Keratinocyte (primary cell): ENCODE measurements around the gene AZU1. TPM values are rescaled to one million over a fixed set of nuclear protein-coding genes. Genes with fewer than 3 reads are reported as not detected.

ENCODE experiments used
- DNase-seq: peaks from one replicate; pipeline ENCODE4 v3.0.0-alpha.2; 2011; ENCODE audit warnings: low read depth, missing footprints, low spot score
- FAIRE-seq: peaks from 2 replicates; lab custom pipeline; 2011; peaks lifted over from hg19 to GRCh38; lab: Jason Lieb, UNC
- H2AFZ ChIP-seq: 2 replicates; pipeline ENCODE4 v1.6.0; 2012; ENCODE audit warnings: low read length, control low read depth, inconsistent platforms; ENCODE audit not compliant: control insufficient read depth
- H3K27ac ChIP-seq: 2 replicates; pipeline ENCODE4 v1.5.1; 2011; ENCODE audit warnings: low read length; ENCODE audit not compliant: control insufficient read depth, insufficient read depth
- H3K27me3 ChIP-seq: 3 replicates; pipeline ENCODE4 v1.6.0; 2011; ENCODE audit warnings: low read length; ENCODE audit not compliant: control insufficient read depth, insufficient read depth; ENCODE audit errors: extremely low read depth
- H3K36me3 ChIP-seq, 2 experiments: 2 replicates in 1 of 2; 3 replicates in 1 of 2; pipeline ENCODE4 v1.5.1; 2011; ENCODE audit warnings: low read length in 2 of 2, mild to moderate bottlenecking in 1 of 2; ENCODE audit not compliant: control insufficient read depth in 2 of 2, insufficient read depth in 2 of 2; ENCODE audit errors: extremely low read depth in 1 of 2
- H3K4me1 ChIP-seq: 3 replicates; pipeline ENCODE4 v1.5.1; 2011; ENCODE audit warnings: low read length; ENCODE audit not compliant: control insufficient read depth, insufficient read depth; ENCODE audit errors: extremely low read depth
- H3K4me2 ChIP-seq: 3 replicates; pipeline ENCODE4 v1.6.0; 2011; ENCODE audit warnings: low read depth, low read length; ENCODE audit not compliant: control insufficient read depth, insufficient read depth; ENCODE audit errors: extremely low read depth
- H3K4me3 ChIP-seq, 3 experiments: fragments of 200-600 bp in 1 of 3; sonication (generic) in 1 of 3; 2 replicates in 2 of 3; 3 replicates in 1 of 3; pipeline ENCODE4 v1.5.1; 2011 to 2016; ENCODE audit warnings: low read length in 3 of 3, mild to moderate bottlenecking in 3 of 3, control low read depth in 2 of 3, inconsistent platforms in 1 of 3, low read depth in 1 of 3, mixed read lengths in 1 of 3, mixed run types in 1 of 3, moderate library complexity in 1 of 3; ENCODE audit not compliant: control insufficient read depth in 2 of 3, insufficient read depth in 2 of 3; ENCODE audit errors: extremely low read depth in 1 of 3
- H3K79me2 ChIP-seq: 2 replicates; pipeline ENCODE4 v1.6.0; 2012; ENCODE audit warnings: low read length; ENCODE audit not compliant: control insufficient read depth, insufficient read depth
- H3K9ac ChIP-seq: 3 replicates; pipeline ENCODE4 v1.6.0; 2011; ENCODE audit warnings: low read length; ENCODE audit not compliant: control insufficient read depth, insufficient read depth; ENCODE audit errors: extremely low read depth
- H3K9me1 ChIP-seq: 3 replicates; pipeline ENCODE4 v1.6.0; 2011; ENCODE audit warnings: low read length; ENCODE audit not compliant: control insufficient read depth, insufficient read depth; ENCODE audit errors: extremely low read depth
- H3K9me3 ChIP-seq: 2 replicates; pipeline ENCODE4 v1.5.1; 2012; ENCODE audit warnings: low read depth, low read length; ENCODE audit not compliant: control insufficient read depth
- H4K20me1 ChIP-seq: 3 replicates; pipeline ENCODE4 v1.6.0; 2011; ENCODE audit warnings: low read length; ENCODE audit not compliant: control insufficient read depth, insufficient read depth; ENCODE audit errors: extremely low read depth
- CTCF ChIP-seq, 3 experiments: IDR thresholded peaks in 1 of 3; conservative IDR thresholded peaks in 1 of 3; optimal IDR thresholded peaks in 1 of 3; 2 replicates in 2 of 3; 3 replicates in 1 of 3; pipeline versions ENCODE3 to v1.5.1; 2011; ENCODE audit warnings: low read length in 3 of 3, mild to moderate bottlenecking in 3 of 3, moderate library complexity in 2 of 3, control low read depth in 1 of 3, inconsistent platforms in 1 of 3; ENCODE audit not compliant: insufficient read depth in 2 of 3; ENCODE audit errors: extremely low read depth in 1 of 3
- EZH2 ChIP-seq: IDR thresholded peaks from one replicate; pipeline ENCODE4 v1.6.1; 2012; ENCODE audit warnings: inconsistent platforms, mild to moderate bottlenecking, low read length, moderate library complexity
- dilution Hi-C: fragments of 300-500 bp; cut with MboI; formaldehyde crosslinking; loops from one replicate; pipeline ENCODE4 v1.7.0; 2020; ENCODE audit warnings: low sequenced_read_pairs; ENCODE audit not compliant: extremely low pct_ligation_motif_present
- polyA plus RNA-seq, 5 experiments: library from polyadenylated mRNA; depleted of rRNA in 3 of 5; stranded (reverse) in 3 of 5; stranded (forward) in 1 of 5; unstranded in 1 of 5; fragments of >200 nt; gene quantifications; 1 replicate in 1 of 5; 2 replicates in 3 of 5; 3 replicates in 1 of 5; pipeline versions ENCODE4 v1.2.1 to v1.2.3, GENCODE V29; 2011 to 2012; ENCODE audit warnings: missing spikeins in 2 of 5, low read depth in 1 of 5, low replicate concordance in 1 of 5

Gene AZU1
- polyA plus RNA-seq, 1 donor (not counting 4 experiments of a cell fraction or from before 2014, with no cell fraction given): not detected

GRCh38 chr19:808423-808775 is 19.2 kb upstream of the AZU1 start:
- no peak for FAIRE-seq
- Histone ChIP-seq H3K9me3 (no peaks in the 10 kb centered on the region), H3K9me1 (no peaks in the 10 kb centered on the region), H3K79me2 (peaks cover 57% of the 10 kb centered on the region), H2AFZ (no peak overlapping the region), H3K4me1 (no peaks in the 10 kb centered on the region), H3K4me3 (no peak overlapping the region), H3K9ac (no peak overlapping the region), H3K27me3 (no peaks in the 10 kb centered on the region), H3K36me3 (peaks cover 32 to 61% of the 10 kb centered on the region in 2 experiments), H3K27ac (no peak overlapping the region), H4K20me1 (peaks cover 55% of the 10 kb centered on the region), H3K4me2 (no peak overlapping the region)
- TF ChIP-seq EZH2: no peak
- no peak for TF ChIP-seq CTCF (optimal IDR thresholded peaks at IDR 0.05 in 1 of 3, IDR thresholded peaks at IDR 0.05 in 1 of 3, conservative IDR thresholded peaks at IDR 0.05 in 1 of 3; ENCODE audit: extremely low read depth in 1 of 3, insufficient read depth in 2 of 3, low read length in 3 of 3)
- DNase-seq: no peak
- dilution Hi-C loops: no loop called here

- H3K9me3 ChIP-seq: no peaks in the 10 kb centered on the region
- dilution Hi-C loops: no loop called here
- no peak overlapping the region for H2AFZ ChIP-seq
- no peaks in the 10 kb centered on the region for H3K9me1 ChIP-seq
- peaks cover 39% of the 10 kb centered on the region for H4K20me1 ChIP-seq
- H3K4me2 ChIP-seq: no peak overlapping the region
- no peaks in the 10 kb centered on the region for H3K27me3 ChIP-seq
- H3K4me3 ChIP-seq: no peak overlapping the region
- H3K79me2 ChIP-seq: peaks cover 38% of the 10 kb centered on the region
- no peak overlapping the region for H3K27ac ChIP-seq
- H3K36me3 ChIP-seq: peaks cover 20 to 43% of the 10 kb centered on the region in 2 experiments
- FAIRE-seq: no peak
- no peak for DNase-seq
- TF ChIP-seq EZH2 (no peak), CTCF (optimal IDR thresholded peaks at IDR 0.05 in 1 of 3, IDR thresholded peaks at IDR 0.05 in 1 of 3, conservative IDR thresholded peaks at IDR 0.05 in 1 of 3; ENCODE audit: extremely low read depth in 1 of 3, insufficient read depth in 2 of 3, low read length in 3 of 3) (no peak)
- H3K4me1 ChIP-seq: no peaks in the 10 kb centered on the region
- H3K9ac ChIP-seq: no peak overlapping the region
Observed at GRCh38 chr19:810077-810855, 17.4 kb upstream of the AZU1 start.
